Renal cortical epithelial cell (primary cell): Measurements from ENCODE around the gene WNK2. TPM values are rescaled to one million over a fixed set of nuclear protein-coding genes. Genes with fewer than 3 reads are reported as not detected.
"Not testable (repeated sequence)": the region's sequence is repeated elsewhere in the genome, so short reads cannot be mapped to it uniquely, and the experiment has no call there.

Experiments used
- DNase-seq: peaks from one replicate; pipeline ENCODE4 v3.0.0-alpha.2; 2011; ENCODE audit warnings: low read depth
- total RNA-seq: library from RNA; depleted of rRNA; stranded (reverse); fragments of >200 nt; gene quantifications from 2 replicates; pipeline ENCODE4 v1.2.3, GENCODE V29; 2014

Gene WNK2
- total RNA-seq: 0.17 TPM in 1 of 2 replicates, not detected in the other

DNA sequence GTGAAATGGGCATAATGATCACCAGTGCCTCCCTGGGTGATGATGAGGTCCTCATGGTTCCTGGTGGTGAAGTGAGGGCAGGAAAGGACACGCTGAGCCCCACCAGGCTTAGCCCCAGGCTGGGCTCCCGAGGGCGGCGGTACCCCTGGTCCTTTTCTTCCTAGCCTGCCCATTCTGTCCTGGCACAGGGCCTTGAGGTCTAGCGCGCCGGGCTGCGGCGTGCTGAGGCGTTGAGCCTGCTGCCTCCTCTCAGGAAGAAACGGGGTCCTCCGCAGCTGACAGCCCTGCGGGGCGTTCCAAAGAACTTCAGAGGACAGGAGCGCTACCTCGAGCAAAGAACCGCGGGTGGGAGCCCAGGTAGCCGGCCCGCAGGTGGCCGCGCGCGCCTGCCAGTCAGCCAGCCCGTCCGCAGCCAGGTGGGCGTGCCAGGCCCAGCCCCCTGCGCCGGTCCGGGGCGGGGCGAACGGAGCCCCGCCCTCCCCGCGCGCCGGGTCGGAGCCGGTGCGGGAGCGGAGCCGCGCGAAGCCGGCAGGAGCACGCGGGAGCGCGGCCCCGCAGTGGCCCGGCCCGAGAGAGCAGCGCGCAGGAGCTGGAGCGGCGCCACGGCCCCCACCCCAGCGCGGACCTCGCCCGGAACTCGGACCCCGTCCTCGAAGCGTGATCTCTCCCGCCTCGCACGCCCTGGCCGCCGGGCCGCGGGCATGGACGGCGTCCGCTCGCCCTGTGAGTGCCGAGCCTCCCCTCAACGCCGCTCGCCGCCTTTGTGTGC is at the start of gene WNK2:
TSS of gene WNK2 (plus strand) at position 477 of the 769 bp plus-strand sequence. CDS start 791 bp downstream, outside the sequence.
- DNase-seq: no peak

DNA sequence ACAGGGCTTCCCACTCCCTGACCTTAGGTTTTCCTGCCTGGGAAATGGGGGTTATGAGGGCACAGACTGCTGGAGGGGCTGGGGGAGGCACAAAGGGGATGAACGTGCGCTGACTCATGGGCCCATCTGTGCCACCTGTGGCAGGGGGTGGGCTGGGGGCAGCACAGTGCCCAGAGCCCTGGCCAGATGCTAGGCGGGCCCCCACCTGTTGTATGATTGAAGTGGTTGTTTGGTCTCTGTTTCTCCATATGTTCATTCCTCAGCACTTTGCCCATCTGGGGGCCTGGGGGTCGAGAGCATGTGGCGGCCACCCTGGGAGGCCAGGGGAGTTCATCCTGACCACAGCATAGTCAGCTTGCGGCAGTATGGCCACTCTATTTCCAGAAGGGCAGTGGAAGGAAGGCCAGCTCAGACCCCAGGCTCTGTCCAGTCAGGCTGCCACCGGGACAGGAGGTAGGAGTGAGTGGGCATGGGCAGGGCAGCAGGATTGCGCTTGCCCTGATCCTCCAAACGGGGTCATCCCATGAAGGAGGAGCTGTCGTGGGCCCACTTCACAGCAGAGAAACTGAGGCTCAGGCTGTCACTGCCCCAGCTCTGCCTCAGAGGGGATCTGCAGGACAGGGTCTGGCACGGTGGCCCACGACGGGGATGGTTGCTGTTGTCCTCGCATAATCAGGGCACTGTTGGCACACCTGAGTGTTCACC is 49.0 kb upstream of the WNK2 start:
- no peak for DNase-seq

DNA sequence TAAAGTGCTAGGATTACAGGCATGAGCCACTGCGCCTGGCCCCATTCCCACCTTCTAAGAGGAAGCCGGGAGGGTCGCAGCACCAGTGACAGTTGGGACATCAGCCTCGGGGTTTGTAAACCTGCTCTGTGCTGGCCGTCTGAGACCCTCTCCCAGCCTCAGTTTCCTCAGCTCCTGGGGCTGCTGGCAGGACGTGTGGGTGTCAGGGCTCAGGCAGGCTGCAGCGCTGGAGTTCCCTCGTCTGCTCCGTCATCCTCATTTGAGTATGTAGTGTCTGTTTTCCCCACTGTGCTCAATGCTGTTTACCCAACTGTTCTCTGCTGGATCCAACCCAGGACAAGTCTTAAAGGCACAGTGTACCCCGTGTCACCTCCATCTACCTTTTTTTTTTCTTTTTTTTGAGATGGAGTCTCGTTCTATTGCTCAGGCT is 47.9 kb upstream of the WNK2 start:
- DNase-seq: peak; percentile 41

DNA sequence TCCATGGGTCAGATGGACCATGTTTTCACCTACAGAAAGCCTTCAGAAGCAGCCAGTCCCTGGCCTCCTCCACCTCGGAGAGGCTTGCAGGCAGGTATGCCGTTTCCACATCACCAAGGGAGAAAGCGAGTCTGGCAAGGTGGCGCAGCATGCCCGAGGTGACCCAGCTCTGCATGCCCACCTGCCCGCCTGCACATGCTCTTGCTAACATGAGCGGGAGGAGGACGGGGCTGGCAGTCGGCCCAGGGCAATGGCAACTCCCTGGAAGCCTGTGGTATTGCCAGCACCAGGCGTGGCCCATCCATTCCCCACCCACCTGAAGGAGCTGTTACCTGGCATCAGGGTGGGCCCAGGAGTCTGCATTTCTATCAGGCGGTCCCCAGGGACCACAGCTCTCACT is 46.6 kb upstream of the WNK2 start:
- no peak for DNase-seq

DNA sequence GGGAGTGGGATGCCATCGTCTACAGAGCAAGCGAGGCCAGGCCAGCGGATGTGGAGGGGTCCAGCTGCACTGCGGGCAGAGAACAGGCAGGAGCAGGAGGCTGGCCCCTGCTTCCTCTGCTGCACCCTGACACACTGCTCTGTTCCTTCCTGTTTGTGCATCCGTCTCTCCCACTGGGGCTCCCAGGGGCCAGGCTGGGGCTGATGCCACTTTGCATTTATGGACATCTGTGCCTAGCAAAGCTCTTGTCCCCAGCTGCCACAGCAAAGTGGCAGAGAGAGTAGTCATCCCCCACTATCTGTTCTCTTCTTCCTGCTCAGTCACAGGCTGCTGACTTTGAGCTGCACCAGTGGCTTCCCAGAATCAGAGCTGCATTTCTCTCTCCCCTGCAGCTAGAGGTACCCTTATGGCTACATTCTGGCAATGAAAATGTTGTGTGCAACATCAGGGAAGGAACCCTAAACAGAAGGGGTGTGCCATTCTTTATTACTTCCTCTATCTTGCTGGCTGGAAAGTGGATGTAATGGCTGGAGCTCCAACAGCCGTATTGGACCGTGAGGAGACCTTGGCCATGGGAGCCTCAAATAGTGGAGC is 45.7 kb upstream of the WNK2 start:
- DNase-seq: no peak

DNA sequence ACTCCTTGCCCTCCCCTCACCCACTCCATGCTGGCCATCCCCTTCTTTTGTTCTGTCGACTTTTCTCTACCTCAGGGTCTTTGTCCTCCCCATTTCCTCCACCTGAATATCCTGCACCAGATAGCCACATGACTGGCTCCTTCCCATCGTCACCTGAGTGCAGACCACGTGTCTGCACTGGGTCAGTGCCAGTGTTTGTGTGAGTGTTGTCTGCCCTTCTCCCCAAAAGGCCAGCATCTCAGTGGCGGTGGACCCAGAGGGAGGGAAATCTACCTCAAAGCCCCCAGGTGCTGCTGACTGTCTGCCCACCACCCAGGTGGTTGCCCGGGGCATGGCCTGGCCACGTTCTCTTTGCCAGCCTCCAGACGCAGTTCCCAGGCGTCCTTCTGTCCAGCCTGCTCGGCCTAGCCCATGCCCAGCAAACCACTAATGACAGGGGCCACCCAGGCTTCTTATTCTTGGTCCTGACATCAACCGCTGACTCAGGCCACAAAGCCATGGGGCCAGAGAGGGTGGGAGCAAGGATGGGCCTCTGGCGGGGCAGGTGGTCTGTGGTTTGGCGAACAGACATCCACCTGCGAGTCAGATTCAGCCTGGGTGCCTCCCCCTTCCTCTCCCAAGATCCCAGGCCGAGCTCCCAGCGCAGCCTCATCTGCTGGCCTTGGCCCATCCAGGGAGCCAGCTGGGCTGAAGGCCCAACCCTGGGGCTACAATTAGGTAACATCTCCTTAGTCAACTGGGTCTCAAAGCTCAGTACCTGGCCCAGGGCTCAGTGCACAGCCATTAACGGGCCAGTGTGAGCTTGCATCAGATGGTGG is 44.4 kb upstream of the WNK2 start:
- no peak for DNase-seq

DNA sequence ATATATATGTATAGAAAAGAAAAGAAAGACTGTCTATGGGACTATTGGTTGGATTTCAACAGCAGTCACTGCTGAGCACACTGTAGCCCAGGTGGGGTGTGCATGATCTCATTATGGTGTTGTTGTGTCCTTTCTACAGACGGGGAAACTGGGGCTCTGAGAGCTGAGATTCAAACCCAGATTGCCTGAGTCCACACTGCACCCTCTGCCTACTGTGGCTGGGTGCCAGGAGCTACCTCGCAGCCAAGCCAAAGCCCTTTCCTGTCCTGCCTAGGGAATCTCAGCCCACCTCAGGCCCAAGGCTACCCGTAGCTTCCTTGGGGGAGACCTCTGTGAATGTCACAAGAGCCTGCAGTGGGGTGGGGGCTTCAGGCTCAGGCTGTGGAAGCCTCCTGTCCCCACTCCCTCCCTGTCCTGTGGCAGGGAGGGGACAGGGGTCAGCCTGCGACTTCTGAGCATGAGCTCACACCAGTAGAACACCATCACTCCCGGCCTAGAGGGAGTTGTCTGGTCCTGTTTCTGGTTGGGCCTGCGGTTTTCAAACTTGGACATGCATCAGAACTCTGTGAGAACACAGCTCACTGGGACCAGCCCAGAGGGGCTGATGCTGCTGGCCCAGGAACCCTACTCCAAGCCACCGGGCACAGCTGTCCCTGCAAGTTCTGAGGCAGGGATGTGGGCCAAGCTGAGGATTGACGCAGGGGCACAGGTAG is 42.0 kb upstream of the WNK2 start:
- DNase-seq: no peak

DNA sequence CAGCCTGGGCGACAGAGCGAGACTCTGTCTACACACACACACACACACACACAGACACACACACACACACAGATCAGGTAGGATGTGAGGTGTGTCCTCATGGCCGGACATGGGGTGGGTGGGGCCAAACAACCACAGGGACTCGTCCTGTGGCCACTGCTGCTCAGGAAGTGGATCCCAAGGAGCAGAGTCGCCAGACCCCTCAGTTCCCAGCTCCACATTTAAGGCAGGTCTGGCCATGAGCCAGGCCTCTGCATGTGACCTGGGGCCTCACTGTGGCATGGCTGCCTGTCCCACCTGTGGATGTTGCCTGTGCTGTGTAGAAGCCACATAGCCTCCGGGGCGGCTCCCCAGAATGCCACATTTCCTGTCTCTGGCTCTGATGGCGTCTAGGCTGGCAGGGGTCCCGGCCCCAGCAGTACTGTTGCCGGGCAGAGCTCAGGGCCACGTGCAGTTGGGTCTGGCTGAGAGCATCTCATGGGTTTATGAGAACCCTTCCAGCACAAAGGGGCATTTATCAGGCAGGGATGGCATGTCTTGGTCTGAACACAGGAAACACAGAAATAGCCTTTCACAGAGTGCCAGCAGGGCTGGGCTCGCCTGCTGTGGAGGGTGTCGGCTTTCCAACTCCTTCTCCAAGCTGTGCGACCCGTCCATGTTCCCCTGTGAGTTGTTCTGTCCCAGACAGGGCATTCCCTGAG is 40.0 kb upstream of the WNK2 start:
- no peak for DNase-seq

DNA sequence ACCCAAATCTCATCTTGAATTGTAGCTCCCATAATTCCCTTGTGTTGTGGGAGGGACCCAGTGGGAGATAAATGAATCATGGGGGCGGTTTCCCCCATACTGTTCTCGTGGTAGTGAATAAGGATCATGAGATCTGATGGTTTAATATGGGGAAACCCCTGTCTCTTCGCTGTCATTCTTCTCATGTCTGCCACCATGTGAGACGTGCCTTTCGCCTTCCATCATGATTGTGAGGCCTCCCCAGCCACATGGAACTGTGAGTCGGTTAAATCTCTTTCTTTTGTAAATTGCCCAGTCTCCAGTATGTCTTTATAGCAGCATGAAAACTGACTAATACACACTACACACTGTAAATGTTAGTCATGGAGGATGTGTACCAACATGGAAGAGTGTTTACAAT is 37.2 kb upstream of the WNK2 start:
- not testable (repeated sequence) for DNase-seq

DNA sequence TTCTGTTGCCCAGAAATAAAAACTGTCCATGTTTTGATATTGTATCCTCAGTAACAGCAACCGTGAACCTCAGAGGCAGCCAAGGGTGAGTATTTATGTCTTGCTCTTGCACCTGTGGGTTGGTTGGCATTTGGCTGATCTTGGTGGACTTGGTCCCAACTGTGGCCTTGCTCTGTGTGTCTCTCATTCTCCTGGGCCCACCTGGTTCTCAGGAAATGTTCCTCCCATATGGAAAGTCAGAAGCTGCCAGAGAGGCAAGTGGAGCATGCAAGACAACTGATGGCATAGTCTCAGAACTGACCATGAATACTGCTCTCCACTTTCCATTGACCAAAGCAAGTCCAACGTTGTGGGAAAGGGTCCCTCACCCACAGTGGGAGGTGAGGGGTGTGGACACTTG is 36.3 kb upstream of the WNK2 start:
- DNase-seq: no peak

DNA sequence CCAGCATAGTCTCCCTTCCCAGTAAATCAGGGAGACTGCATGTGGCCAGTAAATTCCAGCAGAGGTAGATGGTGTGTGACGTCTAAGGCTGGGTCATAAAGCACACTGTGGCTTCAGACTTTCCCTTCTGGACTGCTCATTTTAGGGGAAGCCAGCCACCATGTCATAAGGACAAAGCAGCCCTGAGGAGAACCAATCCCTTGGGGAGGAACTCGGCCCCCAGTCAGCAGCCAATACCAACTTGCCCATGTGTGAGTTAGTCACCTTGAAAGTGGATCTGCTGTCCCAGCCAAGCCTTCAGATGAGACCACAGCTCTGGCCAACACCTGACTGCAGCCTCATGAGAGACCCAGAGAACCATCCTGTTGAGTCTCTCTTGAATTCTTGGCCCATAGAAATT is 35.2 kb upstream of the WNK2 start:
- no peak for DNase-seq

DNA sequence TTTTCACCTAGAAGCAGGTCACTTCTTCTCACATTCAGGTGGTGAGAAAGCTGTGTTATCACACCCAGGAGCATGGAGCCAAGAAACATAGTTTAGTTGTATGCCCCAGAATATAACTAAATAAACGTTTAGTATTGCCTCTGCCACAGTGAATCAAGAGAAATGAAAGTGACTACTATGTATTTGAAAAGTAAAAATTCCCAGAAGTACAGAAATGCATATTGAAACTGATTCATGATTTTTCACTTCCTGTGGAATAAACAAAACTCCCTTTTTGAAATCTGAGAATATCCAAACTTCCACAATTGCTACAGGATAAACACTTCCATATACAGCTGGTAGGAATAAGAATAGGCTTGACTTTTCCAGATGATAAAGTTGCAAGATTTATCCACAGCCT is 34.6 kb upstream of the WNK2 start:
- no peak for DNase-seq

DNA sequence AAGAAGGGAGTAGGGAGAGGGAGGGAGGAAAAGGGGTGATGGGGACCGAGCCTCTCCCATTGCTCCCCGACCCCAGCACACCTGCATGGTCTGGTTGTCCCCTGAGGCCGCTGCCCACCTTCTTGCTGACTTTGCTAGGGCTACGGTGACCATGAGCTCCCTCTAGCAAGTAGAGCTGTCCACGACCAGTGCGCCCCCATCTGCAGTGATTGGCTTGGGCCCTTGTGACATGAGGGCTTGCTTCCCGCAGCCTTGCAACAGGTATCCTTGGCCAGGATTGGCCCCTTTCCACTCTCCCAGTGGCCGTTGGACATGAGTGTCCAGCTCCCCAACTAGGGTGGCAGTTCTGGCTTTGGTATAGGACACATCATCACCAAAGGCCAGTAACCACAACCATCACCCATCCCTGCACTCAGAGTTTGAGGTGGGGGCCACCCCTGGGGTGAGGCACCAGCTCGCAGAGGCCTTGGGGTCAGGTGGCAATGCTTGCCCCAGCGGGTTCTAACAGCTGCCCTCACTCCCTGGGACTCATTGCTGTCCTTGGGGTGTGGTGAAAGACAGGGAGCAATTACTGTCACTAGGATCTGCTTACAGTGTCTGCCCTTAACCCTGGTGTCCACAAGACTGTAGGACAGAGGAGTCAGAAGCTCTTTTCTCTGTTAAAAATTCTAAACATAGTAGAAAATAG is 32.7 kb upstream of the WNK2 start:
- DNase-seq: no peak

DNA sequence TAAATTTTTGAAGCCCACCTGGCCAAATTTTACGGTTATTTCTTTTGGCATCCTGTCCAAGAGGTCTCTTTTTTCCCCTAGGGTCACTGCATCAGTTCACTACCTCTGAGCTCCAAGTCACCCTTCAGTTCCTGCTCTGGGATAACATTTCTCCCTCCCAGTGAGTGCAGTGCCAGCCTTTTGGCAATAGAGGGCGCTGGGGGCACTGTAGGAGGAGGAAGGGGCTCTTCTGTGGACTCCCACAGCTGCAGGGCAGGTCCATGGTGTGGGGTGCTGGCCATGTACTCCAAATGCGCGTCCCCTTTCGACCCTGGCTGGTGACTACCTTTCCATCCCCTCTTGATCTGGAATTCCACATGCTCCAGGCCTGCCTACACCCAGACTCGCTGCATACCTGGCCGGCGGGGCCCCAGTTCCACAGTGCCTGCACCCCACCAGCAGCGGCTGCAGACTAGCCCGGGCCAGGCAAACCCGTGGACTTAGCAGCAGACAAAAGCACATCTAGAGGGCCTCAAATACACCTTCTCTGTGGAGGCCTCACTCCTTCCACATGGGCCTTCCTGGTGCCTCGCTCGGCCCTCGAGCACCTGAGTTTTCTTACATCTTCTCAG is 29.5 kb upstream of the WNK2 start:
- no peak for DNase-seq

DNA sequence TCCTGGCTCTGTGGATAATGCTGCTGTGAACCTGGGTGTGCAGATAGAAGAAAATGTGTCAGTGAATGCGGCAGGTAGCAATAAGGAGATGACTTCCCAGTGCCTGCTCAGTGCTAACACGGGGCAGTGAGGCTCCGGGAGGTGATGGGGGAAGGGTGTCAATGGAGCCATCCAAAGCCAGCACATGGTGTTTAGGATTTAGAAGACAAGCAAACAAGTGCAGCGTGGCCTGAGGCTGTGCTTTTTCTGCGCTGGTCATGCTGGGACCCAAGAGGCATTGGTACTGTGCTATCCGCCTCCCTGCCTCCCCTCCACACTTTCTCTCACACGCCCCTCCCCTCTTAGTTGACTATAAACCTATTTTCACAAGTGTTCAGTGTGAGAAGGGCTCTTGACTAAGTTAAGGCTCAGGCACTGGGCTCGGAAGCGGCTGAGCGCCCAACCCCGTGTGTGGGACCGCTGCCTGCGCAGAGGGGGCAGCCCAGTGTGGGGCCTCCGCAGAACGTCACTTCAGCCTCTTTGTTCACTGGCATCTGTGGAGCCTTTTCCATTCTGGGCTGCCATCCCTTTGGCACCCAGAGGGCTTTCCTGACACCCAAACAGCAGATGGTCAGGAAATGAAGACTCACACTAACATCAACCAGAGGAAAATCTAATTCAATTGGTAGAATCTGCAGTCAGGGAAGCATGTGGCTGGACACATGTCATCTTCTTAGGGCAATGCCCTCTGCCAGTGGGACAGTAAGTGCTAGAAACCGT is 28.0 kb upstream of the WNK2 start:
- no peak for DNase-seq

DNA sequence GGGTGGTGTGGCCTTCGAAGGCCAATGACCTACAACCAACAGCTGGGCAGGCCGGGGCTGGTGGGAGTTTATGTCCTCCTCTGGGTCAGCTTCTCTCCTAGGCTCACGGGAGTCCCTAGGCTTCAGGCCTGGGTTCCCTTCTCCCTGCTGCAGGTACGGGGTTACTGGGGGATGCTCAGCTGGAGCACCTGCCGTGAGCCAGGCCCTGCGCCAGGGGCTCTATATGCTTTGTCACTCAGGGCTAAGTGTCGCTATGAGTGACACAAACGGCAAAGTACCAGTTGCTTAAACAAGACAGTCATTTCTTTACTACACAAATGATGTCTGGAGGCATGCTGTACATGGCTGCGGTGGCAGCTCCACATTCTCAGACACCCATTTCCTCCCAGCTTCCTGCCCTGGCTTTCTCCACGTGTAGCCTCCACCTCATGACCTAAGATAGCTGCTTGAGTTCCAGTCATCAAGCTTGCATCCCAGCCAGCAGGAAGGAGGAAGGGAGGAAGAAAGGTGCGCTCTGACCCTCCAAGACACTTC is 27.4 kb upstream of the WNK2 start:
- no peak for DNase-seq

DNA sequence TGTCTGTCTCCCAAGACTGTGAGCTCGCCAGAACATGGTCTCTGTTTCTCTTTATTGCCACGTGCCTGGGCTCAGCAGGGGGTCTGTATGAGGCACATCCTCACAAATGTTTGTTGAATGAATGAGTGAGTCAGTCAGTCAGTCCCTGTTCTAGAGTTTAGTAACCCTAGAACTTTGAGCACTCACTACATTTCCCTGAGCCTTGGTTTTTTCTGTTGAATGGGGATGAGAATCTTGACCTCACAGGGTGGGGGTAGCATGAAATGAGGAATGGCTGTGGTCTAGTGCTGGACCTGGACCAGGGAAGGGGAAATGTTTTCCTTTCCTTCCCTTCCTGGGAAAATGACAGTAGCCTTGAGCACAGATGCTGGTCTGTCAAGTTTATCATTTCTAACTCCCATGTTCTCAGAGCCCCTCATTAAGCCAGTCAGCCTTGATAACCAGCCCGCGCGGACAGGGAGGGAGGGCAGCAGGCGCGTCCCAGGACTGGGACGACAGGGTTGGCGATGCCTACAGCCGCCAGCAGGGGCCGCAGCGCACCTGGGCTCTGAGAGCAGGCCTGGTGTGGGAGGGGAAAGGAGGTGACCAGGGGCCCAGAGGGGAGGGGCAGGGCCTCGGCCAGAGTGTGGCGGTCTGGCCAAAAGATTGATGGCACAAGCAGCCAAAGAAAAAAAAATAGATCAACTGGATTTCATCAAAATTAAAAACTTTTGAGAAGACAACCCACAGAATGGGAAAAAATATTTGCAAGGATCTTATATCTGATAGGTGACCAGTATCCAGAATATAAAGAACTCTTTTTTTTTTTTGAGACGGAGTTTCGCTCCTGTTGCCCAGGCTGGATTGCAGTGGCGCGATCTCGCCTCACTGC is 24.1 kb upstream of the WNK2 start:
- DNase-seq: peak; percentile 51
